ENCODE data around the gene GLIS1.

The GLIS1 gene

GRCh38 chr1:53672785-53673184 is 66.2 kb downstream of the GLIS1 start:
- no peak for DNase-seq

DNA sequence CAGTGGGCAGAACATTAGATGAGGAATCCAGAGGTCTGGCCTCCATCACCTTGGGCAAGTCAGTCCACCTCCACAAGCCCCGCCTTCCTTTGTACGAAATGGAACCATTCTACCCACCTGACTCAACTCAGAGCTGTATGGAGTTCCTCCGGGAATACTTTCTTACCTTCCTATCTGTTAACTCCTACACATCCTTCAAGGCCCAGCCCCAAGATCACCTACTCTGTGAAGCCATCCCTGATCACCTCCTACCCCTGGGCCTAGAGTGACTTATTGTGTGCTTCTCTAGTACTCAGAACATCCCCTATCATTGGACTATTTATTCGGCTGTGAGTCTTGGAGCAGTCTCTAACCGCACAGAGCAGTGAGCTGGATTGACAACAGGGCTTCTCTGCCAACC is 66.7 kb downstream of the GLIS1 start:
- DNase-seq, result no peak

DNA sequence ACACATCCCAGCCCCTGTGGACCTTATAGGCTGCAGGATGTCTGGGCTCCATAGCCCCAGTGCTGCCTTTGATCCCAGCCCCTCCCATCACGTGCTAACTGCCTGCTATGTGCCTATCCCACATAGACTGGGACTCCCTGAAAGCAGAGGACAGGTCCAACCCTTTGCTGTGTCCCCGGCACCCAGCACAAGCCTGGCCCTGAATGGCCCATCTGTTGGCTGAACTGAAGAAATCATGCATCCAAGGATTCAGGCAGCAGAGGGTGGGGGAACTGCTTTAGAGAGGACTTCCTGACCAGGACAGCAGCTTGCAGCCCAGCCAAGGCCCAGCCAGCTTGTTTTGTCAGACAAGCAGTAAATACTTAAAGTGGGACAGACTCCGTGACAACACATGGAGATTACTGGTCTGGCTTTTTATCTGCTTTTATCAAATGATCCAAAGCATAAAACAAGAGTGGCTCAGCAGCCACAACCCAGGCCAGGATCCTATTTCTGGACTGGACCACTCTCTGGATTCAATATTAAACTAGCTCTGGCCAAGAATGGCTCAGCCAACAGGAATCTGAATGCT is 69.3 kb downstream of the GLIS1 start:
- no peak for DNase-seq

DNA sequence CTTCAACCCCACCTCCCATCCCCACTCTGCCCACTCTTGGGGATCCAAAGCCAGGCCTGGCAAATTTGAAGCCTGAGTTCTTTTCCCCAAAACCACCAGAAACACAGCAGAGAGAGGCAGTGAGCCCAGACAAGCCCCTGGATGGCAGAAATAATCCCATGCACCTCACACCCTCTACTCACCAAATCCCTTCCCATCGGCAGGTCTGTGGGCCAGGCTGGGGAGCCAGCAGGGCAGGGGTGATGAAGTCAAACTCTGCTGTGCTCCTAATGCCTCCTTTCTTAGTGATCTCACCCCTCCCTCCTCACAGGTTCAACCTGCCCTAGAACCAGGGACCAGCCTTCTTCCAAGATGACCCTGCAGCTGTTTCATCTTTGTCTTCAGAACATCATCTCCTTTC is 72.4 kb downstream of the GLIS1 start:
- DNase-seq, result no peak

DNA sequence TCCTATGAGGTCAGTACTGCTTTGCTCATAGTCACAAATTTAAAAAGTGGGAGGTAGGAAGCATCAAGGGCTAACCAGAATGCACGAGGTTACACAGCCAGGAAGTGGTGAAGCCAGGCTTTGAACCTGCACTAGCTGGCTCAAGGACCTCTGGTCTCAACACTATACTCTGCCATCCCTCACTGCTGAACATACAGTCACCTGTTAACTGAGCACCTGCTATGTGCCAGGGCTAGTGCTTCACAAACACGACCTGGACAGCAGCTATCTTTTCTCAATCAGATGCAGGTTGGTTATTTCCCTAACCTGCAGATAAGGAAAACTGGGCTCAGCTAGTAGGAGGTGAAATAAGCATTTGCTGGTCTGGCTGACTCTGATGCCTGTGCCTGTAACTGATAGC is 73.0 kb downstream of the GLIS1 start:
- DNase-seq, result no peak

GRCh38 chr1:53663529-53664300 is 75.2 kb downstream of the GLIS1 start:
- no peak for DNase-seq

GRCh38 chr1:53662951-53663350 is 76.0 kb downstream of the GLIS1 start:
- DNase-seq, result no peak

GRCh38 chr1:53662169-53662568 is 76.8 kb downstream of the GLIS1 start:
- no peak for DNase-seq

- DNase-seq, result no peak
Observed at GRCh38 chr1:53661496-53661895, 77.5 kb downstream of the GLIS1 start.

GRCh38 chr1:53660666-53661065 is 78.3 kb downstream of the GLIS1 start:
- DNase-seq, result no peak

DNA sequence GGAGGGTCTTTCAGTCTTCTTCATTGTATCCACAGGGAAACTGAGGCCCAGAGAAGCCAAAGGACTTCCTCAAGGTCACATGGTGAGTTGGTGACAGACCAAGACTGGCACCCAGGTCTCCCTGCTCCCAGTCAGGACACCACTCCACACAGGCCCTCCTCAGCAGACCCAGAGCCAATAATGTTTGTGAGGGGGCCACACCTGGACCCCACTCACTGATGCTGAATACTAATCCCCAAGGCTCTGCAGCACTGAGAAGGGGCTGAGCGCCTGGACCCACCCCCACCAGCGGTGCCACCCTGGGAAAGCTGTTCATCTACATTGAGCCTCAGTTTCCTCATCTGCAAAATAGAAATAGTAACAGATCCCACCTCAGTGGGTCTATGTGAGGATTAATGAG is 79.5 kb downstream of the GLIS1 start:
- no peak for DNase-seq

DNA sequence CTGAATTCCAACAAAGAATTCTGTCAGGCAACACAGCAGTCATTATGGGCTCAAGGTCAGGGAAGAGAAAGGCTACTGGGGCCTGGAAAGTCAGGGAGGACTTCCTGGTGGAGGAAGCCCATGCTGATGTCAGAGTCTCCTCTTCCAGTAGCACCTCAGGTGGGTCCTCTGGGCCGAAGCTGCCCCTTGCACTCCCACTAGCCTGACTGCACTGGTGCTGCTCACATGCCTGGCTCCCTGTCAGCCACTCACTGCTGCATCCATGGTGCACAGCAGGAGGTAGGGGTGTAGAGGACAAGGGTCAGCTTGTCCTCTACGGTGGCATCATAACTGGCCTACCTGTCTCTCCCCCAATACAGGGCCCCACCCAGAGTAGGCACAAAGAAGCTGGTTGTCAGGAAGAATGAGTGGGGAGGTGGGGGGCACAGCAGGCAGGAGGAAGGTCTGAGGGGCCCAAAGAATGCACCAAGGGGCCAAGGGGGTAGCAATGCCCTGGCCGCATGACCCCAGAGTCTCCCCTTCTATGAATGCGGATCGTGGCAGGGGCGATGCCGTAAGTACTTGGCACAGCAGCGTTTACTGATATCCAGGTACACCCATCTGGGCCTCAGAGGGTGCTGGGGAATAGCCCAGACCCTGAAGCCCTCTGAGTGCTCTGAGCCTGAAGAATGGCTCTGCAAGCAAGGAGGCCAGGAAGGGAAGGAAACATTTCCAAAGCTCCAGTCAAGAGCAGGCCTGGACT is 80.3 kb downstream of the GLIS1 start:
- no peak for DNase-seq

DNA sequence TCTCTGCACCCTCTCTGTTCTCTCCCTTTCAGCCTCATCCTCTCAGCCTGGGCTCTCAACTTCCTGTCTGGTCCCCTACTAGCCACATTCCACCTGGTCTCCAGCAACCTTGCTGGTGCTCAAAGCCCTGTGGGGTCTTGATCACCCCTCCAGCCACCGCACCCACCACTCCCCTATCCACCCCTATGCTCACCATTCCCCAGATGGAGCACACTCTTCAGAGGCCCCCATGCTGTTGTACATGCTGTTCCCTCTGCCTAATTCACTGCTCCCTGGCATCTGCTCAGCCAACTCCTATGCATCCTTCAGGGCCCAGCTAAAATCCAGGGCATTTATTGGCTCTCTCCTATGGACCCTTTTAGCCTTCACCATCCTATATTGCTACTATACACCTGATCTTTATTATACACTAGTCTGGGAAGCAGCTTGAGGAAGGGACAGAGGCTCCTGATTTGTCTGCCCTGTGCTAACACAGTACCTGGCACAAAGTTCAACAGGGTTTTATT is 81.0 kb downstream of the GLIS1 start:
- DNase-seq, result no peak

DNA sequence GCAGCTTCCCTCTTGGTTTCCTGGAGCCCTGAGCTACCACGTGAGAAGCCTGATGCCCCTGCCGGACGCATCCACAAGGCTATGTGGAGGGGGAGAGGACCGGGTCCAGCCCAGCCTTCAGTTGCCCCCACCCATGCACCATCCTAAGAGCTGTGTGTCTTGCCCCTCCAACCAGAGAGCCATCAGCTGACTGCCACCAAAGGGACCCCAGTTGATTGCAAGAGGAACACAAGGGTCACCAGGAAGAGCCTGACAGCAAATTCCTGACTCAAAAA is 81.5 kb downstream of the GLIS1 start:
- no peak for DNase-seq

DNA sequence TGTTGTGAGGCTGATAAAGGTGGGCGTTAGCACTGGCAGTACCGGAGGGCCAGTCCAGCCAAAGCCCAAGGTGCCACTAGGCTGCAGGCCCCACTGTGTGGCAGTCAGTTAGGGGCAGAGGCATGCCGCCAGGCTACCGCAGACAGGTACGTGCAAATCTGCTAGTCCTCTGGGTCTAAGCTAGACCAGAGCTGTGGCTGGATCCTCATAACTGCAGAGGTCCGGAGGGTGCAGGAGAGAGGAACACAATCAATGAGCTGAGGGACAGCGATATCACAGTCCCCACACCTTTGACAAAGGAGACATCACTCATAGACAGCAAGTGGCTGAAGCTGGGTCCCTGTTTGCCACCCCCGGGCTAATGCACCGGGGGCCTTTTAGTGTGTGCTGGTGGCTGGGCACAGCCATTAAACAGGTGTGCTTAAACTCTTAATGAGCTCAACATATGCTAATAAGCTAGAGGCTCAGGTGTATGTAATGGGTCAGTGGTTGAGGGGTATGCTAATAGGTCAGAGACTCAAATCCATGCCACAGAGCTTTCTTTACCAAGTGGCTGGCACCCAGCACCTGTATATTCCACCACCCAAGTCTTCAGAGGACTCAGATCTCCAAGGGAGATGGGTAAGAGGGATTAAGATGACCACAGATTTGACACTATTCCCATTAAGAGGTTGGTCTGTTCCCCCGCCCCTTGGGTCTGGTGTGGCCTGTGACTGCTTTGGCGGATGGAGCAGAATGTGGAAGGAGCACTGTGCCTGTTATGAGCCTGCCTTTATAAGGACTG is 82.0 kb downstream of the GLIS1 start:
- no peak for DNase-seq

DNA sequence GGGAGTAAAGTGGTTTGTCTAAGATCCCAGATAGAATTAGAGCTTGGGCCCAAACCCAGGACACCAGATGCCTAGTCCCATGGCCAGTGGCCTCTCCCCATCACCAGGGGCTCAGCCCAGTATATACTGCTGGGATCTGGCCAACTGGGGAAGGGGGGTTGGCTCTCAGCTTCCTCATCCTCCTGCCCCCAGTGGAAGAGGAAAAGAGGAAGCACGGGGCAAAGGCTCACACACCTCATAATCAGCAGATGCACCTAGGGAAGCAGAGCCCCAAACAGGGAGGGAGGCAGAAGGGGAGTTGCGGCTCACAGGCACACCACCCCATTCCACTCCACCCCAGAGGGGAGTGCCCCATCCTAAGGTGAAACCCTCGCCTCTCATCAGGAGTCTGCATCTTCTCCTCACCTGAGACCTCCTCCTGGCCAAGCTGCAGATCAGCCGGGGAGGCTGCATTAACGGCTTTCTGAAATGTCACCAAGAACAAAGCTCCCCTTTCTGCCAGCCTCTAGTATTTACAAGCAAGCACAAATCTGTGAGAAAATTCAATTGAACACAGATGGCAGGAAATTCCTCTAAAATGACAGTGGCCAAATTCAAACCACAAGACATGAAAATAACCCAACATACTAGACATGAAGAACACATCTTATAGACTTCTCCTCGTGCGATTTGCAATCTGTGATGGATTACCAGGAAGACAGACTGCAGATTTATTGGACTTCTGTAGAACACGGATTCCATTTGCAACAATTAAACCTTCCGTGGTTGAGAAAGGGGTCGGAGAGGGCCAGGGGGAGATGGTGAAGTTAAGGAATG is 82.8 kb downstream of the GLIS1 start:
- no peak for DNase-seq

- DNase-seq, result no peak
Observed at GRCh38 chr1:53654216-53655210, 84.5 kb downstream of the GLIS1 start.

- no peak for DNase-seq
Observed at GRCh38 chr1:53653631-53654030, 85.3 kb downstream of the GLIS1 start.

GRCh38 chr1:53653200-53653575 is 85.8 kb downstream of the GLIS1 start:
- DNase-seq, result no peak

DNA sequence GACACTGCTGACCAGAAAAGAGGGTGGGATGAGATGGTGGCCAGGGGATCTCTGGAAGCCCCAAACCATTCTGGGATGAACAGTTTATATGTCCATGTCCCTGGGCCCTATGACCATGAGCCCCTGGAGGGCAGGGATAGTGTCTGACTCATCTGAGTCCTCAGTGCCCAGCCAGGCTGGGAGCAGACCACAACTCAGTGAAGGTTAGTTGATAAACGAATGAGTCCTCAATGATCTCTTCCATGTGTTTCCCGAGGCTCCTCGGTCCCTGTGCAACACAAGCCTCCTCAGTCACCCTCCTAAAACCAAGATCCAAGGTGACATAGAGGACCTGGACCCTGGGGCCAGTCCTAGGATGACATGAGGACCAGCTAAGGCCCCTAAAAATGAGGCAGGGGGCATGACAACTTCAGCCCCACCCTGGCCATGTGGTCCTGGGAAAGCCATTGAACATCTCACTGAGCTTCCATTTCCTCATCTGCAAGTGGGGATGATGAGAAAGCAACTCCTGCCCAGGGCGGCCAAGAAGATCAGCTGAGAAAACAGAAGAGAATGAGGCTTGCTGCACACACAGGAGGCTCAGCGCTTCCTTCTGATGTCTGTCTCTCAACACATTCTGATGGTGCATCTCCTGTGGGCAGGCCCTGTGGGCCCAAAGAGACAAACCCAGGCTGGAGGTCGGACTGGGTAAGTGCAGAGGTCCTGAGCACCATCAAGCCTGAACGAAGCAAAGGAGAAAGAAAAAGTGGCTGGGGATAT is 86.3 kb downstream of the GLIS1 start:
- no peak for DNase-seq

DNA sequence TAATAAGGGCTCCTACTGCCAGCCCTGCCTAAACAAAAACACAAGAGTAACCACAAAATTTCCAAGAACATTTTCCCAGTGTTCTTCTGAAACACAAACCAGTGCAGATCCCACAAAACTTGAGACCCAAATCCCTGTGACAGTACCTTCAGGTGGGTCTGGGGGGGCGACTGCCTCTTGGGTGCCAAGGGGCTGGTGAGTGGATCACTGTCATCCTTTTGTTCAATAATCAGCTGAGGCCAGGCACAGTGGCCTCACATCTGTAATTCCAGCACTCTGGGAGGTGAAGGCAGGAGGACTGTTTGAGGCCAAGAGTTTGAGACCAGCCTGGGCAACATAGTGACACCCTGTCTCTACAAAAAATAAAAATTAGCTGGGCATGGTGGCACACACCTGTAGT is 87.6 kb downstream of the GLIS1 start:
- DNase-seq, result no peak
